GM12891 (cell line): ENCODE results near the gene RTP1.

Experiments used
- POLR2A ChIP-seq: IDR thresholded peaks from 2 replicates; pipeline ENCODE4 v1.6.1; 2011; ENCODE audit warnings: low read depth, low read length, control low read depth
- POLR2AphosphoS5 ChIP-seq: IDR thresholded peaks from 2 replicates; pipeline ENCODE4 v1.6.1; 2011; ENCODE audit warnings: low read depth, low read length, control low read depth
- TAF1 ChIP-seq: IDR thresholded peaks from 2 replicates; pipeline ENCODE4 v1.6.1; 2011; ENCODE audit warnings: low read depth, low read length, control low read depth

GRCh38 chr3:187205683-187206082 lies 8.4 kb downstream of the RTP1 start:
- TF ChIP-seq POLR2A (no peak), POLR2AphosphoS5 (no peak), TAF1 (no peak)
